Activated T-cell treated with anti-CD3 and anti-CD28 coated beads for 24 hours (primary cell): ENCODE results near the gene LRBA.
"Not testable (repeated sequence)": the region's sequence is repeated elsewhere in the genome, so short reads cannot be mapped to it uniquely, and the experiment has no call there.

Experiments
- DNase-seq: peaks from one replicate; pipeline ENCODE4 v3.0.0-alpha.2; 2020; ENCODE audit warnings: low read depth

The LRBA gene

GRCh38 chr4:151015459-151016347 lies 619 bp upstream of the LRBA start:
- DNase-seq = peak; percentile 73

- no peak for DNase-seq
Observed at GRCh38 chr4:151013944-151014343, 1.1 kb downstream of the LRBA start.

GRCh38 chr4:151013491-151013890 lies 1.6 kb downstream of the LRBA start:
- DNase-seq = no peak

- DNase-seq = no peak
Observed at GRCh38 chr4:151012820-151013219, 2.3 kb downstream of the LRBA start.

- DNase-seq = no peak
Observed at GRCh38 chr4:151012376-151012775, 2.7 kb downstream of the LRBA start.

- DNase-seq = no peak
Observed at GRCh38 chr4:151004222-151004621, 10.9 kb downstream of the LRBA start.

- DNase-seq = no peak
Observed at GRCh38 chr4:151000747-151001429, 14.2 kb downstream of the LRBA start.

- no peak for DNase-seq
Observed at GRCh38 chr4:150999086-150999485, 16.0 kb downstream of the LRBA start.

- no peak for DNase-seq
Observed at GRCh38 chr4:150997141-150997540, 17.9 kb downstream of the LRBA start.

GRCh38 chr4:150994721-150995120 lies 20.4 kb downstream of the LRBA start:
- no peak for DNase-seq

- not testable (repeated sequence) for DNase-seq
Observed at GRCh38 chr4:150993577-150993976, 21.5 kb downstream of the LRBA start.

GRCh38 chr4:150990993-150991392 lies 24.1 kb downstream of the LRBA start:
- no peak for DNase-seq

GRCh38 chr4:150990250-150990649 lies 24.8 kb downstream of the LRBA start:
- DNase-seq = no peak

- no peak for DNase-seq
Observed at GRCh38 chr4:150988238-150988637, 26.8 kb downstream of the LRBA start.

GRCh38 chr4:150987204-150987603 lies 27.9 kb downstream of the LRBA start:
- DNase-seq = no peak

- DNase-seq = peak; percentile 23
Observed at GRCh38 chr4:150986085-150986484, 29.0 kb downstream of the LRBA start.

GRCh38 chr4:150983851-150984250 lies 31.2 kb downstream of the LRBA start:
- no peak for DNase-seq

GRCh38 chr4:150982557-150983233 lies 32.4 kb downstream of the LRBA start:
- no peak for DNase-seq

- no peak for DNase-seq
Observed at GRCh38 chr4:150978738-150979575, 36.1 kb downstream of the LRBA start.

GRCh38 chr4:150976478-150977118 lies 38.5 kb downstream of the LRBA start:
- DNase-seq = no peak

- DNase-seq = no peak
Observed at GRCh38 chr4:150974750-150975149, 40.3 kb downstream of the LRBA start.
